HG02943 (cell line): Measurements from ENCODE around the gene HOXA9.

ENCODE experiments used
- ATAC-seq: cut with Tn5 transposase; IDR thresholded peaks from one replicate; pipeline ENCODE4 v1.9.1; 2021; ENCODE audit warnings: mild to moderate bottlenecking, low read depth, moderate library complexity; ENCODE audit not compliant: unreplicated experiment

Gene HOXA9

GRCh38 chr7:27156508-27156898 lies 8.8 kb downstream of the HOXA9 start, which contains the start of gene HOXA7:
Gene HOXA7 (minus strand): TSS chr7:27156675. CDS start chr7:27156545, 130 bp downstream.
- ATAC-seq, result no peak

GRCh38 chr7:27155816-27156507 lies 9.4 kb downstream of the HOXA9 start:
- no peak for ATAC-seq

DNA sequence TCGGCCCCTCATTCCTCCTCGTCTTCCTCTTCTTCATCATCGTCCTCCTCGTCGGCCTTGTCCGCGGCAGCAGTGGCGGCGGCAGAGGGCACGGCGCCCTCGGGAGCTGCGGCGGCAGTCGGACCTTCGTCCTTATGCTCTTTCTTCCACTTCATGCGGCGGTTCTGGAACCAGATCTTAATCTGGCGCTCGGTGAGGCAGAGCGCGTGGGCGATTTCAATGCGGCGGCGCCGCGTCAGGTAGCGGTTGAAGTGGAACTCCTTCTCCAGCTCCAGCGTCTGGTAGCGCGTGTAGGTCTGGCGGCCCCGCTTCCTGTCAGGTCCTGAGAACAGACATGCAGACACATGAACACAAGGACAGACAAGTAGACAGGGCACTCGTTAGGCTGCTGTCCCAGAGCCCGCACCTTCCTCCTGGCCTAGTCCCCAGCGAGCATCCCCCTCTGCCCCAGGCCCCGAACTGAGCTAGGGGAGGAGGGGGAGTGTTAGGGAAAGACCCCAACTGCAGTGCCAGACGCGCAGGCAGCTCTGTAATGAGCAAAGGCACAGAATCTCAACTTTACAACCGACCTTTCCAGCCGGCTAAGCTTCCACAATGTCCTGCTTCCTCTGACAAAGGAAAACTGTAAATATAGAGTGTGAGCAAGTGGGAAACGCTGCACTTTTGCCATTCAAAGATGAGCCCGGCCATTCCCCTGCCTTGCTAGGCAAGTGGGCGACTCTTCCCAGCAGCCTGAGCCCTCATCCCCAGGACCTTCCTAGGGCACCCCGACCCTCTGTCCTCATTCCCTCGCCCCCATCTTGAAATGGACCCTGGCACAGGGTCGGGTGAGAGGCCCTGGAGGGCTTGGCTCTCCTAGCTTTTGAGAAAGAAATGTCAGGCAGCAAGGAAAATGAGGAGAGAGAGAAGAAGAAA lies 10.2 kb downstream of the HOXA9 start:
- ATAC-seq, result no peak

DNA sequence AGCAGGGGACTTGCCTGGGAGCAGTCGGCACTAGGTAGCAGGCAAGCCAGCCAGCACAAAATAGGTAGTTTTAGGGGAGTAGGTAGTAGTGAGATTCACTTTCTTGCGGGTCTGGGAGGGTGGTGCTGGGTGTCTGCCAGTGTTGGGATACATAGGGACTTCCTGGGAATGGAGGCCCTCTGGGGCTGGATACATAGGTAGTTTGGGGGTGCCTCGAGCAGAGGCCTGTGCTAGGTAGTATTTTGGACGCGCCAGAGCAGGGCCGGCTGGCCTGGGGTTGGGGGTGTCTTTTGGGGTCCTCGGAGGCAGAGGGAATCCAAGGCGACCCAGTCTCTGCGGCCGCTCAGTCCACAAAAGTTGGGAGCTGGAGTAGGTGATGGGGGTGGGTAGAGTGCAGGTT lies 11.0 kb downstream of the HOXA9 start:
- no peak for ATAC-seq

DNA sequence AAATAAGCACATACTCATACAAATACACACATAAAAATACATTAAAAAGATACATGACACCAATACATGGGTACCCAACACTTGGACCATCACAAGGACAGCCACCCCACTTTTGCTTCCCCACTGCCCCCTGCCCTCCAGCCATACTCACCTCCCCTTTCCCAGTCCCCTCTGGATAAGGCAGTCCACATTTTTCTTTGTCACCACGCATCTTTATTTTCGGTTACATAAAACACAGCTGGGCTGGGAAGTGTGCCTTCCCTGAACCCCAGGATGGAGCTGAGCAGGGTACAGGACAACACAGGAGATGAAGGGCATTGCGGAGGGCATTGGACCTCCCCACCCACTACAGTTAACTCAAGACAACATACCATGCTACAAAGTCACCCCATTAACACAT lies 11.8 kb downstream of the HOXA9 start:
- no peak for ATAC-seq

- ATAC-seq, result no peak
These were observed 12.4 kb downstream of the HOXA9 start for GRCh38 chr7:27152816-27153442.

DNA sequence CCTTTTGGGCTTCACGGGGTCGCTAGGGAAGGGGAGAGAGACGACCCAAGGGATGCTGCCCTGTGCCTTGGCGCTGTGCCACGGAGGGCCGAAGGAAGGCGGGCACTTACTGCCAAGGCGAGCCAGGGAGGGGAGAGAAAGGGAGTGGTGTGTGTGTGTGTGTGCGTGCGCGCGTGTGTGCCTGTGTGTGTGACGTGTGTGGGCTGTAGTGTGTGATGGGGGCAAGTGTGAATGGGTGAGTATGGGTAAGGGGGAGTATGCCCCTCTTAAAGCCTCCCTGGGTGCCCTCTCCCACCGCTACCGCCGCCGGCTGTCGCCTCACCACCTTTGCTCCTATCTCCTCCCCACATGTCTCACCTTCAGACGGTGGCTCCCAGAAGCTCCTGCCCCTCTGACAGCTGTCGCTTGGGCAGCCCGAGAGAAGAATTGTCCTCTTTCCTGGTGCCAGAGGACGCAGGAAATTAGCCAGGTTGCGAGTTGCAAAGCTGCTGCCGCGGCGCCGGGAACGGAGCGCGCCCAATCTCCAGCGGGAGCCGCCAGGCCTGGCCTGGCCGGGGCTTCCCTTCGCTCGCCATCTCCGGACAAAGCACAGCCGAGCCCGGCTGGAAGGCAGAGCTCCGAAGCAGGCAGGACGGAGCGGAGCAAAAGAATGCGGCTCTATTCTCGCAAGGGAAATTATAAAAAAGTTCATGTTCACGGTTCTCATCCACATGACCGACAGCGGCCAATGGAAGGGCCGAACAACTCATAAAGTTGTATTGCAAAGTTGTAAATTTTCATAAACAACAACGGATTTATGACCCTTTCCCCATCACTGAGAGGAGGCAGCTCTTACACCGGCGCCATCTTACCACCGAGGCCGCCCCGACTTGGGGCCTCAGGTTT lies 13.2 kb downstream of the HOXA9 start, which contains the start of gene HOXA3:
HOXA3 (minus strand) TSS at position 653 of the 885 bp plus-strand sequence. CDS start 41,943 bp downstream, outside the sequence.
- ATAC-seq, result no peak

- no peak for ATAC-seq
These were observed 13.9 kb downstream of the HOXA9 start for GRCh38 chr7:27151341-27151930.

- peak; percentile 69 for ATAC-seq
These were observed 14.6 kb downstream of the HOXA9 start for GRCh38 chr7:27150568-27151340.

GRCh38 chr7:27149842-27150567 lies 15.3 kb downstream of the HOXA9 start:
- peak; percentile 9 for ATAC-seq

GRCh38 chr7:27148756-27149641 lies 16.3 kb downstream of the HOXA9 start:
- ATAC-seq, result no peak

- no peak for ATAC-seq
These were observed 17.1 kb downstream of the HOXA9 start for GRCh38 chr7:27148031-27148755.

DNA sequence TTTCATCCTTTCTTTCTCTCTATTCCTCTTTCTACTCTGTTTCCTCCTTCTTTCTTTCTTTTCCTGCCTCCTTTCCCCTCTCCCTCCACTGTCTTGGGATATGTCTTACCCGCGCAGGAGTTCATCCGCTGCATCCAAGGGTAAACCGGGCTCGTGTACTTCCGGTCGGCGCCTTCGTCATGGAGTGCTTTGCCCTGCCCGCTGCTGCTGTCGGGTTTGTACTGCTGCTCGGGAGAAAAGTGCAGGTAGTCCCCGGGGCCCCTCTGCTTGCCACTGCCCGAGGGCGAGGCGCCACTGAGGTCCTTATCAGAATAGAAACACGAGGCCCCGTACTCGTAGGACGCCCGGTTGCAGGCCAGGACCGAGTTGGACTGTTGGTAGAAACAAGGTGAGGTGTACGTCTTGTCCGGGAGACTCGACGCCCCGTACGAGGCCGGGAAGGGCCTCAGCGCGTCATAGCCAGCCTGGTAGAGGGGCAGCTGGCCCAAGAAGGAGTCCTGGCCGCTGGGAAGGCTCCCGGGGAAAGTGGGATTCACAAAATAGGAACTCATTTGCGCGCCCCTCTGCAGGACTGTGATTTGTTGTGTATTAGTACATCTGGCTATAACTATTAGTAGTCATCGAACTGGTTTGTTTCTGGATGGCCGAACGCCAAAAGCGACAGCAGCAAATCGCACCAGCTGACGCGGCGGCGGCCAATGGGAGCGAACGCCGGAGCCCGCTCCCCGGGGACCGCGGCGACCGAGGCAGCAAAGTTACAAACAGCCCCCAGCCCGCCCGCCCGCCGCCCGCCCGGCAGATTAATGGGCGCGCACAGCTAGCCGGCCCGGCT lies 17.9 kb downstream of the HOXA9 start, which contains the start of gene HOXA6:
HOXA6 (minus strand) TSS at position 576 of the 832 bp plus-strand sequence; CDS start at position 551, 25 bp downstream.
- ATAC-seq, result no peak

DNA sequence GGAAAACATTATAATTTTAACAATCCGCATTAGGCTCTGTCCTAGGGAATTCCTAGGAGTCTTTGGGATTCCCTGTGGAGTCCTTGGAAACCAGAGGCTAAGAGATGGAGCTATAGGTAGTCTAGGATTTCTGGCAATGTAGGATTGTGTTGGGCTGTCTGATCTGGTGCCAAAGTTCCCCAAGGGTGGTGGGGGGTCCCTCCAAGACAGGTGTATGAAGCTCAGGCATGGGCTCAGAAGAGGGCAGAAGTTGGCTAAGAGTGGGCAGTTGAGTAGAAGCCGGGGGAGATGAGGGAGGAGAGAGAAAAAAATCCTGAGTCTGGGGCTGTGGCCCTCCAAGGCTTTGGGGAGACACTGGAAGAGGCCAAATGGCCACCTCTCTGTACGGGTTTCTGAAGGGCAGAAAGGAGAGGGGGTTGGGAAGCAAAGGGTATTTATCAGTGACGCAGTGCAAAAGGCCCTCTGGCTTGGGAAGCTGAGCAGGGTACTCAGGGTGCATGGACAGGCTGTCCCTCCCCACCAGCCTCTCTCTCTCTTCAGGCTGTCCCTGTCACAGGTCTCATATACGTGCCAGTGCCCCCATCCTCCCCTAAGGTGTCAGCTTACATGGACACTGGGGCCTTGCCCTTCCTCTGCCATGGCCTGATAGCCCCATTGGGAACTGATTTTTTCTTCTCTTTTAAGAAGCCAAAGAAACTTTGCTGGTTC lies 18.7 kb downstream of the HOXA9 start:
- no peak for ATAC-seq

DNA sequence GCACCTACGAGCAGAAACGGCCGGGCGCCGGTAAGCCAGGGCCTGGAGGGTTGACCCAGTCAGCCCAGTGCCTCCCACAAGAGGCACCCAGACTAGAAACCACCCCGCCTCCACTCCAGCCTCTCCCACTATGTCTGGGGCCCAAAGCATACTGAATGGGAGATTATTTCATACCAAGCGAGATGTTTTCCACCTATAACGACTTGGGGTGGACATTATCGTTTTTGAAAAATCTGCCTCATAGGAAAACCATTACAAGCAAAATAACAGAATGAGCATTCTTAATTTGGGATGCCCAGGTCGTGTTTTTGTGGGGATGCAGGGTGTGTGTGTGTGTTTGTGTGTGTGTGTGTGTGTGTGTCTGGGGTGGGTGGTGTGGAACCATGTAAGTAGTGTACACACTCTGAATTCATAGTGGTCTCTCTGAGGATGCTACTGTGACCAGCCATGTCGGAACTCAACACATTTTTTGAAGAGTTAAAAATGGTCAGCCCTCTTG lies 19.4 kb downstream of the HOXA9 start:
- no peak for ATAC-seq
